DMS153 (cell line): ENCODE data around the gene PHACTR1.

ENCODE experiments used
- DNase-seq: peaks from one replicate; lab custom pipeline; 2025; lab: John Stamatoyannopoulos, UW

Gene PHACTR1

GRCh38 chr6:12803486-12803885 is 86.9 kb downstream of the PHACTR1 start:
- no peak for DNase-seq

- no peak for DNase-seq
These were observed 88.5 kb downstream of the PHACTR1 start for GRCh38 chr6:12804952-12805645.

- no peak for DNase-seq
These were observed 89.6 kb downstream of the PHACTR1 start for GRCh38 chr6:12806136-12806535.

GRCh38 chr6:12806796-12807195 is 90.2 kb downstream of the PHACTR1 start:
- DNase-seq = no peak

- no peak for DNase-seq
These were observed 95.0 kb downstream of the PHACTR1 start for GRCh38 chr6:12811519-12811918.

- no peak for DNase-seq
These were observed 96.8 kb downstream of the PHACTR1 start for GRCh38 chr6:12813321-12813720.

- no peak for DNase-seq
These were observed 97.4 kb downstream of the PHACTR1 start for GRCh38 chr6:12814015-12814414.

- DNase-seq = no peak
These were observed 98.5 kb downstream of the PHACTR1 start for GRCh38 chr6:12815089-12815488.

- no peak for DNase-seq
These were observed 99.5 kb downstream of the PHACTR1 start for GRCh38 chr6:12815884-12816600.

- DNase-seq = no peak
These were observed 101.8 kb downstream of the PHACTR1 start for GRCh38 chr6:12818324-12818723.

- DNase-seq = no peak
These were observed 107.3 kb downstream of the PHACTR1 start for GRCh38 chr6:12823847-12824246.

GRCh38 chr6:12826584-12826983 is 110.0 kb downstream of the PHACTR1 start:
- DNase-seq = no peak

GRCh38 chr6:12827921-12828320 is 111.4 kb downstream of the PHACTR1 start:
- no peak for DNase-seq

- peak; percentile 18 for DNase-seq
These were observed 115.7 kb downstream of the PHACTR1 start for GRCh38 chr6:12832226-12832735.

- DNase-seq = no peak
These were observed 119.4 kb downstream of the PHACTR1 start for GRCh38 chr6:12836009-12836408.

GRCh38 chr6:12841619-12842018 is 125.1 kb downstream of the PHACTR1 start:
- no peak for DNase-seq

GRCh38 chr6:12842114-12842513 is 125.5 kb downstream of the PHACTR1 start:
- no peak for DNase-seq

GRCh38 chr6:12842658-12843057 is 126.1 kb downstream of the PHACTR1 start:
- no peak for DNase-seq

GRCh38 chr6:12844284-12845223 is 128.0 kb downstream of the PHACTR1 start:
- no peak for DNase-seq

GRCh38 chr6:12845224-12846004 is 128.8 kb downstream of the PHACTR1 start:
- DNase-seq = no peak
